Right cardiac atrium (tissue), 5 donors: ENCODE results near the gene SLC3A2. TPM values are rescaled to one million over a fixed set of nuclear protein-coding genes. Genes with fewer than 3 reads are reported as not detected.
A peak's percentile ranks its signal among the peaks of the same experiment; 100 is the strongest.

Experiments
- ATAC-seq, 2 donors: fragments of 200-7000 bp; cut with Tn5 transposase; one replicate each; pipeline versions ENCODE4 v1.8.0 to v1.9.1; 2020; ENCODE audit warnings: moderate library complexity in 2 of 2, mild to moderate bottlenecking in 1 of 2
- DNase-seq, 3 donors: peaks; one replicate each; pipeline ENCODE4 v3.0.0-alpha.2; 2020
- H3K27ac ChIP-seq: one replicate; pipeline ENCODE4 v1.5.1; 2013; ENCODE audit warnings: mild to moderate bottlenecking, low read length, control low read depth, moderate library complexity
- H3K27me3 ChIP-seq: one replicate; pipeline ENCODE4 v1.6.1; 2013; ENCODE audit not compliant: control insufficient read depth, insufficient read depth
- H3K4me1 ChIP-seq: one replicate; pipeline ENCODE4 v1.6.1; 2013; ENCODE audit warnings: low read length; ENCODE audit not compliant: control insufficient read depth, insufficient read depth
- H3K4me3 ChIP-seq: one replicate; pipeline ENCODE4 v1.5.1; 2013; ENCODE audit warnings: low read length, control low read depth
- H3K9me3 ChIP-seq: one replicate; pipeline ENCODE4 v1.6.1; 2013; ENCODE audit warnings: low read length; ENCODE audit not compliant: control insufficient read depth
- WGBS: extraction: QIAGEN DNeasy Blood & Tissue Kit; methylation state at CpG from one replicate; pipeline ENCODE4 v1.1.7; 2013; 5-methylcytosine and 5-hydroxymethylcytosine counted together
- intact Hi-C, 4 donors: fragments of 100-400 bp; cut with DNase I; formaldehyde crosslinking; loops; one replicate each; pipeline versions ENCODE4 v1.11.0 to v1.14.0; 2022 to 2023
- polyA plus RNA-seq: library from polyadenylated mRNA; stranded (reverse); fragments of 200-250 nt; gene quantifications from one replicate; pipeline ENCODE4 v1.2.3, GENCODE V29; 2013
- total RNA-seq, 4 donors: library from RNA; stranded (reverse); fragmentation: NEBNext Ultra II Directional; extraction: Animal tissue kit (Norgen Biotek cat#: 25700); gene quantifications; one replicate each; pipeline ENCODE4 v1.2.1, GENCODE V29; 2021
- donor health status: healthy with polysubstance abuse.
- donor health status: DM: no; HTN: yes; CAD: no.
- donor health status: DM: no; HTN: no; CAD: no.
- donor health status: DM: no; HTN: yes; CAD: no; lungs with severe emphysema.
- donor health status: DM: yes; HTN: yes; CAD: no.

The SLC3A2 gene
- total and polyA plus RNA-seq, 5 donors = 28.1 to 64.1 (median 40.2) TPM

DNA sequence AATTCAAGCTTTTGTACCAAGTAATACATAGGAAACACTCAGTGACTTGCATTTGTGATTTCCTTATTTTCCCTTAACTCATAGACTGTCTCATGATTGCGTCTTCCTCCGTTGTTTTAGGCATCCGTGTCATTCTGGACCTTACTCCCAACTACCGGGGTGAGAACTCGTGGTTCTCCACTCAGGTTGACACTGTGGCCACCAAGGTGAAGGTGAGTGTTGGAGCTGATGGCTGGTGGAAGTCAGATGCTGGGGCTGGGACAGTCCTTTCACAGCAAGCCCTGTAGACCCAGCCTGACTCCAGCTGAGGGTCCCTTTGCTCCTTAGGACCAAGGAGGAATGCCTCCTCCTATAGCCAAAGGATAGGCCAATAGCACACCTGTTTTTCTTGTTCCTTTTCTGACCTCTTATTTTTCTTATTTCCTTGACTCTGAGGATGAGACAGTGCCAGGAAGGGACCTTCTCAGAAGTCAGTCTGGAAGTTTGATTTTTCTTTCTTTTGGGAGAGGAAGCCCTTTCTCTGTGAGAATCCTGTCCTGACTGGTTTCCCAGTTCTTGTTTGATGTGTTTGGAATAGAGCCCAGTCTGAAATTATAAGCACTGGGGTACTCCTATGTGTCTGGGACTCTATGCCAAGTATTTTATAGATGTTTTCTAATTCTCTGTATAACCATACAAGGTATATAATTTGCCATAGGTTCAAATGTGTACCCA is 2.2 kb downstream of the SLC3A2 start:
- WGBS = 54% methylated on average over 5 of the region's 5 CpGs
- no peak for DNase-seq
- no peak for ATAC-seq
- H3K9me3 ChIP-seq = no peaks in the 10 kb centered on the region
- peaks cover 11% of the 10 kb centered on the region for H3K4me1 ChIP-seq
- no peak overlapping the region for H3K27ac ChIP-seq
- no peaks in the 10 kb centered on the region for H3K27me3 ChIP-seq
- intact Hi-C loops = no loop called here
- peak overlapping the region; percentile 69 for H3K4me3 ChIP-seq

DNA sequence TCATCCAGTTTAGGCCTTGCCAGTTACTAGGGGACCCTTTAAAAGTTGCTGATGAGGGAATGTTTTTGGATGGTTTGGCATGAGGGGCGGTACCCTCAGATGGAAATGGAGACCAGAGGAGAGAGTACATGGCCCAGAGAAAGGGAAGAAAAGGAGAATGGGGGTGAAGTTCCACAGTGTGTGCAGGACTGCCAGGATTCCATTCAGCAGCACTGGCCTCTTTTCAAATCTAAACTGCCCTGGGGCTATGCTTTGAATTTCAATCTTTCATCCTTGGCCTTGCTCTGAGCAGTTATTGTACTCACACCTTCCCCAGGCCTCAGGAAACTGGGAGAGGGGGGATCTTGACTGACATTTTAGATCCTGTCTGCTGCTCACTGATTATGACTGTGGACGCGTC is 3.0 kb downstream of the SLC3A2 start:
- ATAC-seq = no peak
- 73% methylated on average over 3 of the region's 3 CpGs for WGBS
- no peak for DNase-seq
- intact Hi-C loops = no loop called here
- Histone ChIP-seq H3K27ac (no peak overlapping the region), H3K4me1 (peaks cover 11% of the 10 kb centered on the region), H3K27me3 (no peaks in the 10 kb centered on the region), H3K4me3 (no peak overlapping the region), H3K9me3 (no peaks in the 10 kb centered on the region)

DNA sequence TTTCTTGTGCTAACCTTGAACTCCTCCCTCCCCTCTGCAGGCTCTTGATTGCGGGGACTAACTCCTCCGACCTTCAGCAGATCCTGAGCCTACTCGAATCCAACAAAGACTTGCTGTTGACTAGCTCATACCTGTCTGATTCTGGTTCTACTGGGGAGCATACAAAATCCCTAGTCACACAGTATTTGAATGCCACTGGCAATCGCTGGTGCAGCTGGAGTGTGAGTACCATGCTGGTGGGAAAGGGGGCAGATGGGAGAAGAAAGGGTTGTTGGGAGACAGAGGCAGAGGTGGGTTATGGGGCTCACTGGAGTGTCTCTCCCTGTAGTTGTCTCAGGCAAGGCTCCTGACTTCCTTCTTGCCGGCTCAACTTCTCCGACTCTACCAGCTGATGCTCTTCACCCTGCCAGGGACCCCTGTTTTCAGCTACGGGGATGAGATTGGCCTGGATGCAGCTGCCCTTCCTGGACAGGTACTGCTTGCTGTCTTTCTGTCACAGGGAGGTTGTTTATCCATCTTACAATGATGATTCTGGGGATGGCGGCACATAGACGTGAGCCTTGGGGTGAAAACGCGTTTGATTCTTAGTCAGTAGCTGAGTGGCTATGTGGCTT is 4.5 kb downstream of the SLC3A2 start:
- Histone ChIP-seq H3K9me3 (no peaks in the 10 kb centered on the region), H3K4me1 (peaks cover 14% of the 10 kb centered on the region), H3K27ac (no peak overlapping the region), H3K4me3 (no peak overlapping the region), H3K27me3 (no peaks in the 10 kb centered on the region)
- WGBS = 89% methylated on average over 11 of the region's 11 CpGs
- DNase-seq (no peak), ATAC-seq (no peak)
- intact Hi-C loops = no loop called here

DNA sequence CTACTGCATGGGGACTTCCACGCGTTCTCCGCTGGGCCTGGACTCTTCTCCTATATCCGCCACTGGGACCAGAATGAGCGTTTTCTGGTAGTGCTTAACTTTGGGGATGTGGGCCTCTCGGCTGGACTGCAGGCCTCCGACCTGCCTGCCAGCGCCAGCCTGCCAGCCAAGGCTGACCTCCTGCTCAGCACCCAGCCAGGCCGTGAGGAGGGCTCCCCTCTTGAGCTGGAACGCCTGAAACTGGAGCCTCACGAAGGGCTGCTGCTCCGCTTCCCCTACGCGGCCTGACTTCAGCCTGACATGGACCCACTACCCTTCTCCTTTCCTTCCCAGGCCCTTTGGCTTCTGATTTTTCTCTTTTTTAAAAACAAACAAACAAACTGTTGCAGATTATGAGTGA is 7.7 kb downstream of the SLC3A2 start:
- intact Hi-C loops = no loop called here
- no peak for DNase-seq
- H3K27ac ChIP-seq = no peak overlapping the region
- H3K4me3 ChIP-seq = no peak overlapping the region
- no peak for ATAC-seq
- H3K27me3 ChIP-seq = no peaks in the 10 kb centered on the region
- 90% methylated on average over 14 of the region's 14 CpGs for WGBS
- H3K9me3 ChIP-seq = no peaks in the 10 kb centered on the region
- peaks cover 8% of the 10 kb centered on the region for H3K4me1 ChIP-seq

DNA sequence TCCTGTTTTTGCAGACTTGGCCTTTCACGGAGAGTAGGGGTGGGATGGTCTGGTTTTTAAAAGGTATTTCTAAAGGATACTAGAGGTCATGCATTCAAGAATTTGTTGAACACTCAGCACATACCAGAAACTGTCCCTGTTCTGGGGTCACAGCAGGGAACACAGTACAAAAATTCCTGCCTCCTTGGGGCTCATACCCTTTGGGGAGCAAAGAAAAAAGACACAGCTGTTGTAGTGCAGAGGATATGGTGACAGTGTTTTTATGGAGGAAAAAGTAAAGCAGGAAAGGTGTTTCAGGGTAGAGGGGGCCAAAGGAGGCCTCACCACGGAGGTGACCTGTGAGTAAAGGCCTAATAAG is 8.4 kb downstream of the SLC3A2 start:
- Histone ChIP-seq H3K27me3 (no peaks in the 10 kb centered on the region), H3K4me1 (peaks cover 8% of the 10 kb centered on the region), H3K27ac (peak overlapping the region; percentile 43), H3K4me3 (no peak overlapping the region), H3K9me3 (no peaks in the 10 kb centered on the region)
- DNase-seq = no peak
- WGBS = 58% methylated on average over 2 of the region's 2 CpGs
- ATAC-seq = no peak
- intact Hi-C loops = no loop called here

DNA sequence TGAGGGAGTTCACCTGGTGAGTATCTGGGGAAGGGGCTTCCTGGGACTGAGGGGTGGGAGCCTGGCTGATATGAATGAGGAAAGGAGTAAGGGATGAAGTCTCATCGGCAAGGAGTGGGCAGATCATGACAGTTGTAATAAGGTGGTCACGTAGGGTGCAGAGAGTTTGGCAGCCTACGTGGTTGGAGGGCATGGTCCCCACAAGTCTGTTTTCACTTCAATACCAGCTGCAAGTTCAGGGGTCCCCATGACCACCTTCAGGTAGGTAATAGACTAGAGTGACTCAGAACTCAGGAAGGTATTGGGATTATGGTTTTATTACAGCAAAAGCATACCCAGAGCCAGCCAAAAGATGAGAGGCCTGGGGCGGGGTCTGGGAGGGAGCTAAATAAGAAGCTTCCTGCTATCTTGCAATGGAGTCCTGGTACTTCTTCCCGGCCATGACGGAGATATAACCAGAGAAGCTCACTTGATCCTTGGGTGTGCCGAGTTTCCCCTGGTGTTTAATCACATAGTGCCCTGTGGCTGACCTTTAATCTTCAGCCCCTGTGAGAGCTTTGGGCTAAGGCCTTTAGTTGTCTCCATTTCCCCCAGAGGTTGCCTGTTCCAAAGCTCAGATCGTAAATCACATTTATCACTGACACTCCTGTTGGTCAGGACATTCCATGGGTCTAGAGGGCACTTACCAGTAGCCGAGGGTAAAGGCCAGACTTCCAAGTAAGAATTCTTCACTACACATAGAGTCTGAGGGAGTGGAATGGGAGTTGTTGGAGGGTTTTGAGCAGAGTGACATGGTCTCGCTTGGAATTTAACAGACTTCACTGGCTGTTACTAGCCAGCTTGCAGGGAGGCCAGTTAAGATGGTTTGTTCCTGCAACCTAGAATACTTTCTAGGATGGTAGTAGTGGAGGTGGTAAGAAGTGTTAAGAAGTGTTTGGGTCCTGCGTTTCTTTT is 9.1 kb downstream of the SLC3A2 start:
- DNase-seq (no peak), ATAC-seq (peak; percentile 52 to 53)
- Histone ChIP-seq H3K27me3 (no peaks in the 10 kb centered on the region), H3K9me3 (no peaks in the 10 kb centered on the region), H3K27ac (peak overlapping the region; percentile 56), H3K4me3 (no peak overlapping the region), H3K4me1 (peaks cover 8% of the 10 kb centered on the region)
- intact Hi-C loops = no loop called here
- WGBS = 62% methylated on average over 11 of the region's 11 CpGs

DNA sequence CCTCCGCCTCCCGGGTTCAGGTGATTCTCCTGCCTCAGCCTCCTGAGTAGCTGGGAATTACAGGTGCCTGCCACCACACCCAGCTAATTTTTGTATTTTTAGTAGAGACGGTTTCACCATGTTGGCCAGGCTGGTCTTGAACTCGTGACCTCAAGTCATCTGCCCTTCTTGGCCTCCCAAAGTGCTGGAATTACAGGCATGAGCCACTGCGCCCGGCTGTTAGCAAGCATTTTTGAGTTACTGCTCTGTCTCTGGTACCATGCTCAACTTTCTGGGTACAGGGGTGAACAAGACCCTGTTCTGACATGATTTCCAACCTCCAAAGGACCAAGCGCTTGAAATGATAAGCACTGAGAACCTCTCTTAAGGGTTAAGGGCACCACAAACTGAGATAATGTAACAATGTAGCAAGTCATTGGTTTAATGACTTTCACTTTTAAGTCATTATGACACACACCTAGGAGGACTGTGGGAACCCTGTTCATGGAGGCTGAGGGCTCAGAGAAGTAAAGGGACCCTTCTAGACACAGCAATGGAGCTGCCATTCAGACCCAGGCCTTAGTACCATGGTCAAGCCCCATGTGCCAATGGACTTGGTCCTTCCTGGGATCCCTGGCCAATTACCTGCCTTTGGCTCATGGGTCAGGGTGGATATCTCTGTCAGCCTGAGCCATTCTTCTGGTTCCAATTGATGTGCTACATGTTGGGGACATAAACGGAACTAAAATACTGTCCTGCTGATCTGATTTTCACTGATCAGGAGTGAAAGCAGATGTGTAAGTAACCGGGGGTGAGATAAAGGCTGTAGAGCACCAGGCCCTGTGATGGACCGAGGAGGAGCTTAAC is 11.6 kb downstream of the SLC3A2 start:
- no peak overlapping the region for H3K4me3 ChIP-seq
- ATAC-seq (no peak), DNase-seq (no peak)
- no peaks in the 10 kb centered on the region for H3K9me3 ChIP-seq
- no peaks in the 10 kb centered on the region for H3K27me3 ChIP-seq
- intact Hi-C loops = no loop called here
- H3K27ac ChIP-seq = no peak overlapping the region
- H3K4me1 ChIP-seq = peaks cover 8% of the 10 kb centered on the region
- 80% methylated on average over 10 of the region's 10 CpGs for WGBS

DNA sequence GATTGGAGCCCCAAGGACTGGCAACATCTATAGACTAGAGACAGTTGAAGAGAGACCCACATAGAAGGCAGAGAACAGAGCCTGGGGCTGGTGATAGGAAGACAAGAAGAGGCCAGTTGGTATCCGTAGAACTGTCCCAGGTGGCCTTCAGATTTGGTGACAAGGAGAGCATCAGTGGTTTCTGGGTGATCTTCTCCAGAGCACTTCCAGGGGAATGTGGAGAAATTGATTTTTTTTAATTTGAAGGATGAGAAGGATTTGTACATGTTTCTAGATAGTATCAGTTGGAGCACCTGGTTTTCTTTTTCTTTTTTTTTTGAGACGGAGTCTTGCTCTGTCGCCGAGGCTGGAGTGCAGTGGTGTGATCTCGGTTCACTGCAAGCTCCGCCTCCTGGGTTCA is 14.8 kb downstream of the SLC3A2 start:
- intact Hi-C loops = no loop called here
- ATAC-seq (no peak), DNase-seq (no peak)
- Histone ChIP-seq H3K4me3 (no peak overlapping the region), H3K9me3 (no peaks in the 10 kb centered on the region), H3K4me1 (no peaks in the 10 kb centered on the region), H3K27me3 (no peaks in the 10 kb centered on the region), H3K27ac (no peak overlapping the region)
- WGBS = 71% methylated on average over 6 of the region's 6 CpGs

DNA sequence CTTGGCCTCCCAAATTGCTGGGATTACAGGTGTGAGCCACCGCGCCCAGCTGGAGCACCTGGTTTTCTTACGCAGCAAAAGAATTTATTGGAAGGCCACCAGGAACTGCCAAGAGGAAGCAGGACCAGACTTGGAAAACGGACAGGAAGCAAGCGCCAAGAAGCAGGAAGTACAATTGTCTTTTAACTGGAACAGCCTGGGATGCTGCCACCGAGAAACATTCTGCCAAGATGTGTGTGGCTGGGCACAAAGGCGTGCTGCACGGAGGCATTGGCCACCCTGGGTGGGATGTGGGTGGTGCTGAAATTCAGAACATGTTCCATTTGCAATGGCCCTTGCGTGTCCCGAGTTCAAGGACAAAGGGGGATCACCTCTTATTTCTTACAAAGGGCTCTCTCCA is 15.4 kb downstream of the SLC3A2 start:
- Histone ChIP-seq H3K4me1 (no peaks in the 10 kb centered on the region), H3K9me3 (no peaks in the 10 kb centered on the region), H3K4me3 (no peak overlapping the region), H3K27ac (no peak overlapping the region), H3K27me3 (no peaks in the 10 kb centered on the region)
- DNase-seq = peak in 1 of 3 donors; percentile 62
- ATAC-seq = peak; percentile 29 to 56
- intact Hi-C loops = no loop called here
- 56% methylated on average over 10 of the region's 10 CpGs for WGBS

DNA sequence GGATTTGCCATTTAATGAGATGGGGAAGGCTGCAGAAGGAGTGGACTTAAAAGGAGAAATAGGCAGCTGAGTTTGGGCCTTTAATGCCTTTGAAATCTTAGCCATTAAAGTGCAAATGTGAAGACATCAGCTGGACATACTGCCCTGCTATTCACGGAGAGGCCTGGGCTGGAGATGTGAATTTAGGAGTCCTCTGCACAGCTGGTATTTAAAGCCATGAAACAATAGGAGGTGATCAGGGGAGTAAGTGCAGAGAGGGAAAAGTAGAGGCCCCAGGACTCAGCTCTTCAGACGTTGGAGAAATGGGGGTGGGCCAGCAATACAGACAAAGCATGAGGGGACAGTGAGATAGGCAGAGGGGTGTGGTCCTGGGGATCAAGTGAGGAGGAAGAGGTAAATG is 16.6 kb downstream of the SLC3A2 start:
- Histone ChIP-seq H3K27me3 (no peaks in the 10 kb centered on the region), H3K27ac (no peak overlapping the region), H3K4me3 (no peak overlapping the region), H3K9me3 (no peaks in the 10 kb centered on the region), H3K4me1 (no peaks in the 10 kb centered on the region)
- 51% methylated on average over 2 of the region's 2 CpGs for WGBS
- intact Hi-C loops = no loop called here
- DNase-seq (no peak), ATAC-seq (no peak)
